Measurements from ENCODE around the gene ZNF71. TPM values are rescaled to one million over a fixed set of nuclear protein-coding genes. Genes with fewer than 3 reads are reported as not detected.

Gene ZNF71
- total and polyA plus RNA-seq, 5 donors, result 5.0 to 7.5 (median 6.4) TPM

GRCh38 chr19:56622374-56622773 lies 27.3 kb downstream of the ZNF71 start:
- 92% methylated on average over 37 of the region's 37 CpGs for WGBS
- no peak overlapping the region for H3K27ac ChIP-seq (ENCODE audit: low read length)
- ATAC-seq, result no peak
- H3K4me3 ChIP-seq (ENCODE audit: low read length), result no peak overlapping the region
- peak in 1 of 3 donors; percentile 39 for DNase-seq
- H3K9me3 ChIP-seq (ENCODE audit: control insufficient read depth, low read length), result no peaks in the 10 kb centered on the region
- intact Hi-C loops (cut with DNase I), result no loop called here
- no peaks in the 10 kb centered on the region for H3K4me1 ChIP-seq (ENCODE audit: control insufficient read depth, insufficient read depth, low read length)
- H3K27me3 ChIP-seq (ENCODE audit: control insufficient read depth, insufficient read depth), result no peaks in the 10 kb centered on the region

GRCh38 chr19:56623006-56623405 lies 27.9 kb downstream of the ZNF71 start:
- 77% methylated on average over 9 of the region's 9 CpGs for WGBS
- Histone ChIP-seq H3K9me3 (ENCODE audit: control insufficient read depth, low read length) (no peaks in the 10 kb centered on the region), H3K4me1 (ENCODE audit: control insufficient read depth, insufficient read depth, low read length) (no peaks in the 10 kb centered on the region), H3K27ac (ENCODE audit: low read length) (no peak overlapping the region), H3K27me3 (ENCODE audit: control insufficient read depth, insufficient read depth) (no peaks in the 10 kb centered on the region), H3K4me3 (ENCODE audit: low read length) (no peak overlapping the region)
- intact Hi-C loops (cut with DNase I), result no loop called here
- ATAC-seq, result no peak
- no peak for DNase-seq

- DNase-seq (no peak), ATAC-seq (no peak)
- H3K4me1 ChIP-seq (ENCODE audit: control insufficient read depth, insufficient read depth, low read length), result no peaks in the 10 kb centered on the region
- intact Hi-C loops (cut with DNase I), result no loop called here
- H3K27ac ChIP-seq (ENCODE audit: low read length), result no peak overlapping the region
- H3K4me3 ChIP-seq (ENCODE audit: low read length), result no peak overlapping the region
- 92% methylated on average over 9 of the region's 9 CpGs for WGBS
- no peaks in the 10 kb centered on the region for H3K27me3 ChIP-seq (ENCODE audit: control insufficient read depth, insufficient read depth)
- no peaks in the 10 kb centered on the region for H3K9me3 ChIP-seq (ENCODE audit: control insufficient read depth, low read length)
Observed at GRCh38 chr19:56625708-56626107, 30.6 kb downstream of the ZNF71 start.

DNA sequence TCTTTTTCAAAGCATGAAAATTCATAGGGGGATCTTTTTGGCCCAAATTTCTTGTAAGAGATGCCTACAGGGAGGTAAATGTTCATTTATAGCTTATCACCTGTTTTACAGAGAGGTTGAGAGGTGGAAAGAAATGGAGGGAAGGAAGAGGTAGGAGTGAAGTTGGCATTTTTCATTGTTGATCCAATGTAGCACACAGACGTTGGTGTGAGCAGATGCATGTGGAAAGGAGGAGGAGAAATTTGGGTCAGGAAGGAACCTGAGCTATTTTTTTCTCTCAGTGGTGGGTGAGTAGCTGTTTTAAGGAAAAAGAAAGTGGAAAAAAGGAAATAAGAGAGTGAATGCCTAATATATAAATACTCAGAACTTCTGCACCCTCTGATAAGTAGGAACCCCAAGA lies 37.9 kb downstream of the ZNF71 start:
- H3K9me3 ChIP-seq (ENCODE audit: control insufficient read depth, low read length), result no peaks in the 10 kb centered on the region

DNA sequence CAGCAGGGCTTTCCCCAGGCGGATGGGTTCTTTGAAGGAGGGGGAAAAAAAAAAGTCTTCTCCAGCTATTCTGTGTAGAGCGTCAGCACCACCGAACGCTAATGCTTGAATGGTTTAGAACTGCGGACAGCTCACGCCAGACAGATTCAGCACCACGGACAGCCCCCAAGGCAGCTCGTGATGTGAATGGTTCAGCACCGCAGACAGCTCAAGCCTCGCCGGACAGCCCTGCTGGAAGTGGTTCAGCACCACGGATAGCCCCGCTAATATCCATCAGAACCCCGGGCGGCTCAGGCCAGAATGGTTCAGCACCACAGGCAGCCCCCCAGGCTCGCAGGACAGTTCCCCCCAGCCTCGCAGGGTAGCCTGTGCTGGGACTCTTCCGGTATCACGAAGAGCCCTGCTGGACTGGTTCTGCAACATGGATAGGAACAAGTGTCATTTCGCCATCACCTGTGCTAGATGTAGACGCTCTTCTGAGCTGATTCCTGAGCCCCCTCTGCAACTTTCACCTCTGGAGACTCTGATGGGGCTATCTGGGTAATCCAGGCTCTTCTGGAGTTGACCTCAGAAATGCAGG lies 43.0 kb downstream of the ZNF71 start:
- intact Hi-C loops (cut with DNase I), result no loop called here
- 11% methylated on average over 21 of the region's 21 CpGs for WGBS
- peak; percentile 84 to 91 (median 91) for DNase-seq
- peak; percentile 72 to 88 for ATAC-seq
- Histone ChIP-seq H3K4me3 (ENCODE audit: low read length) (no peak overlapping the region), H3K27me3 (ENCODE audit: control insufficient read depth, insufficient read depth) (no peaks in the 10 kb centered on the region), H3K27ac (ENCODE audit: low read length) (no peak overlapping the region), H3K9me3 (ENCODE audit: control insufficient read depth, low read length) (no peaks in the 10 kb centered on the region), H3K4me1 (ENCODE audit: control insufficient read depth, insufficient read depth, low read length) (no peaks in the 10 kb centered on the region)

More for the DNA sequence above, 37.9 kb downstream of the ZNF71 start:
- intact Hi-C loops (cut with DNase I), result no loop called here
- Histone ChIP-seq H3K4me1 (ENCODE audit: control insufficient read depth, insufficient read depth, low read length) (no peaks in the 10 kb centered on the region), H3K27ac (ENCODE audit: low read length) (no peak overlapping the region), H3K27me3 (ENCODE audit: control insufficient read depth, insufficient read depth) (no peaks in the 10 kb centered on the region), H3K4me3 (ENCODE audit: low read length) (no peak overlapping the region)
- ATAC-seq, result no peak
- 11% methylated on average over 1 of the region's 1 CpG for WGBS
- no peak for DNase-seq

- intact Hi-C loops (cut with DNase I), result no loop called here
- 36% methylated on average over 7 of the region's 7 CpGs for WGBS
- ATAC-seq, result no peak
- H3K4me1 ChIP-seq (ENCODE audit: control insufficient read depth, insufficient read depth, low read length), result no peaks in the 10 kb centered on the region
- DNase-seq, result no peak
- H3K27ac ChIP-seq (ENCODE audit: low read length), result no peak overlapping the region
- no peak overlapping the region for H3K4me3 ChIP-seq (ENCODE audit: low read length)
- H3K9me3 ChIP-seq (ENCODE audit: control insufficient read depth, low read length), result no peaks in the 10 kb centered on the region
- H3K27me3 ChIP-seq (ENCODE audit: control insufficient read depth, insufficient read depth), result no peaks in the 10 kb centered on the region
Observed at GRCh38 chr19:56639217-56639616, 44.1 kb downstream of the ZNF71 start.

DNA sequence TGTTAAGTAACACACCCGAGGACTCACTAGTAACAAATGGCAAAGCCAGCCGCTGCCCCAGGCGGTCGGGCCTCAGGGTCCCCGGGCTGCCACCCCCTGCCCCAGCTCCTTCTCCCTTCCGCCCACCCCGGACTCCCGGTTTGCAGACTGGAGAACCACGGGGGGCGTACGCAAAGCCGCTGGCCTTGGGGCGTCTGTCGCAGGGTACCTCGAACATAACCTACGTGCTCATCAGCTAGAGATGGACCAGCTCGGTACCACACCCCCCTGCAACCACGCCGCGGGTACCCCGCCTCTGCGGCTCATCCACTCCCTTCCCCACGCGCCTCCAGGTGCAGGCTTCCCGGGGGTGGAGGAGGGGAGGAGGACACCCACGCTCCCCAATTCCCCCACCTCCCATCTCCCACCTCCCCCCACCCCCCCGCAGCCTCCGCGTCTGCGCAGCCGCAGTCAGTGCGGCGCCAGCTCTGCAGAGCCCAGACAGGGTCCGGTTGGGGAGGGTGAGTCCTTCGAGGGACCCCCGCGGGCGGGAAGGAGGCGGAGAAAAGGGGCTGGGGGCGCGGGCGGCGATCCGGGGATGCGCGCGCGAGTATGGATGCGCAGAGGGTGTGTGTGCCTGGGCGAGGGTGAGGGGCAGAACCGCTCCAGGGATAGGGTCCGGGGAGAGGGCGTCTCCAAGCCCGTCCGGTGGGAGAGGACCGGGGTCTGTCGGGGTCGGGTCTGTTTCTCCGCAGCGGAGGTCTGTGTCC lies 47.8 kb downstream of the ZNF71 start, which contains the start of gene SMIM17:
SMIM17 (plus strand) TSS at position 449 of the 749 bp plus-strand sequence. CDS start 2,509 bp downstream, outside the sequence.
- no peak for DNase-seq
- intact Hi-C loops (cut with DNase I), result no loop called here
- H3K4me1 ChIP-seq (ENCODE audit: control insufficient read depth, insufficient read depth, low read length), result no peaks in the 10 kb centered on the region
- H3K4me3 ChIP-seq (ENCODE audit: low read length), result no peak within 1 kb of the TSS
- no peak for ATAC-seq
- peaks cover 2% of the 10 kb centered on the region for H3K9me3 ChIP-seq (ENCODE audit: control insufficient read depth, low read length)
- no peaks in the 10 kb centered on the region for H3K27me3 ChIP-seq (ENCODE audit: control insufficient read depth, insufficient read depth)
- 9% methylated on average over 59 of the region's 60 CpGs for WGBS
- H3K27ac ChIP-seq (ENCODE audit: low read length), result no peak within 1 kb of the TSS

GRCh38 chr19:56643460-56643955 lies 48.4 kb downstream of the ZNF71 start:
- 16% methylated on average over 25 of the region's 25 CpGs for WGBS
- Histone ChIP-seq H3K27ac (ENCODE audit: low read length) (no peak overlapping the region), H3K4me3 (ENCODE audit: low read length) (no peak overlapping the region), H3K4me1 (ENCODE audit: control insufficient read depth, insufficient read depth, low read length) (no peaks in the 10 kb centered on the region), H3K27me3 (ENCODE audit: control insufficient read depth, insufficient read depth) (no peaks in the 10 kb centered on the region), H3K9me3 (ENCODE audit: control insufficient read depth, low read length) (peaks cover 2% of the 10 kb centered on the region)
- ATAC-seq (no peak), DNase-seq (no peak)
- intact Hi-C loops (cut with DNase I), result no loop called here

DNA sequence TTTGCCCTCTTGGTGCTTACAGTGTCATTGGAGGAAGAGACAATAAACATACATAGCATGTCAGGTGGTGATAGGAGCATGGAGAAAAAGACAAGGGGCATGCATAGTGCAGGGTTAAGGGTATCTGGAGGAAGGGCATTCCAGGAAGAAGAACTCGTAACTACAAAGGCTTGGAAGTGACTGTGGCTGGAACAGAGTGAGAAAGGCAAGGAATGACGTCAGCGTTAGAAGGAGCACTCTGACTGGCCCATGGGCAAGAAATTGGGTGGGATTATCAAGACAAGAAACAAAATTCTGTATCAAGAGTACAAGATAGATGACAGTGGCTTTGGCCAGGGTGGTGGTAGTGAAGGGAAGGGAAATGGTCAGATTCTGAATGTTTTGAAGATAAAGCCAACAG lies 59.0 kb downstream of the ZNF71 start:
- intact Hi-C loops (cut with DNase I), result no loop called here
- ATAC-seq (no peak), DNase-seq (no peak)

DNA sequence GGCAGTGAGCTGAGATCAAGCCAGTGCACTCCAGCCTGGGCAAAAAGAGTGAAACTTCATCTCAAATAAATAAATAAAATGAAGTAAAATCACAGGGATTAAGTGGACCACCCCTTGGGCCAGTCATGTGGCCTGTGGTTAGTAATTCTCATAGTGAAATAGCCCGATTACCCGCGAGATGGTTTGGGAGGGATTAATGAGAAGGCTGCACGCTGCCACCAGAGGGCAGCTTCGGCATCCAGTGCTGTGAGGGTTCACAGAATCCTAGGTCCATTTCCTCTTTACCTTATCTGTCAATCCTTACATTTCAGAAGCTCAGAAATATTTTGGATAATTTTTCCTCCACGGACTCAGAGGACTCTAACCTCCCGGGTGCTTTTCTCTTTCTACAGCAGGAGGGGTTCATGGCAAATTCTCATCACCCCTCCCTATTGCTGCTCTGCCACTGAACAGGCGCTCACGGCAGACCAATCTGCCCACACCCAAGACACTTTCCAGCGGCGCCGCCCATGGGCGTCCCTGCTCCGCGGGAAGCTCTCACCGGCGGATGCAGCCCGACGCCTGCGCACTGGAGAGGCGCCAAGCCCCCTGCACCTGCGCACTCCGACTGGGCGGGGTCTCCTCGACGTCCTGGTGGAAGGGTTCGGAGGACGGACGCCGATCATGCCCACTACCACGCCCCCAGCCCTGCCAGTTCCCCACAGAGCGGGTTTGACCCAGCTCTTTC lies 65.4 kb downstream of the ZNF71 start:
- ATAC-seq (peak; percentile 68 to 90), DNase-seq (peak; percentile 65 to 83 (median 77))
- intact Hi-C loops (cut with DNase I), result no loop called here
- Histone ChIP-seq H3K27ac (ENCODE audit: low read length) (no peak overlapping the region), H3K27me3 (ENCODE audit: control insufficient read depth, insufficient read depth) (no peaks in the 10 kb centered on the region), H3K4me3 (ENCODE audit: low read length) (peak overlapping the region; percentile 24), H3K4me1 (ENCODE audit: control insufficient read depth, insufficient read depth, low read length) (no peaks in the 10 kb centered on the region), H3K9me3 (ENCODE audit: control insufficient read depth, low read length) (no peaks in the 10 kb centered on the region)
- WGBS, result 13% methylated on average over 32 of the region's 32 CpGs

More for the DNA sequence above, 59.0 kb downstream of the ZNF71 start:
- H3K27ac ChIP-seq (ENCODE audit: low read length), result no peak overlapping the region
- no peaks in the 10 kb centered on the region for H3K4me1 ChIP-seq (ENCODE audit: control insufficient read depth, insufficient read depth, low read length)
- 72% methylated on average over 3 of the region's 3 CpGs for WGBS
- H3K4me3 ChIP-seq (ENCODE audit: low read length), result no peak overlapping the region
- no peaks in the 10 kb centered on the region for H3K27me3 ChIP-seq (ENCODE audit: control insufficient read depth, insufficient read depth)
- H3K9me3 ChIP-seq (ENCODE audit: control insufficient read depth, low read length), result no peaks in the 10 kb centered on the region

DNA sequence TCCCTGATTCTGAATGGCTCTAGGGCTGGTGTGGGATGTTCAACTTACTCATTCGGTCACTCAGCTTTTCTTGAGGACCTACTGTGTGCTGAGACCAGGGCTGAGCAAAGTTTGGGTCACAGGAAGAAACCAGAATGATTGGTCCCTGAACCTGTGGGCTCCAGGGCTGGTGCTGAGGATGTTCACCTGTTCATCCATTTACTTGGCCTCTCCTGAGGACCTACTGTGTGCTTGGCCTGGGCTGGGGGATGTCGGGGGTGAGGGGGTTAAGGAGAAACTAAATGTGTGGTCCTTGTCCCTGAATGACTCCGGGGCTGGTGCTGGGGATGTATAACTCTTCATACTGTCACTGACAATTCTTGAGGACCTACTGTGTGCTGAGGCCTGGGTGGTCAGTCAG lies 66.1 kb downstream of the ZNF71 start:
- 95% methylated on average over 3 of the region's 3 CpGs for WGBS
- intact Hi-C loops (cut with DNase I), result no loop called here
- Histone ChIP-seq H3K4me3 (ENCODE audit: low read length) (no peak overlapping the region), H3K9me3 (ENCODE audit: control insufficient read depth, low read length) (no peaks in the 10 kb centered on the region), H3K4me1 (ENCODE audit: control insufficient read depth, insufficient read depth, low read length) (no peaks in the 10 kb centered on the region), H3K27ac (ENCODE audit: low read length) (no peak overlapping the region), H3K27me3 (ENCODE audit: control insufficient read depth, insufficient read depth) (no peaks in the 10 kb centered on the region)
- ATAC-seq, result no peak
- DNase-seq, result no peak
